ENCODE data around the gene CCR5. TPM values are rescaled to one million over a fixed set of nuclear protein-coding genes. Genes with fewer than 3 reads are reported as not detected.

CCR5 gene
- total RNA-seq, 4 donors from 2014 or later: 0.16 to 5.2 (median 0.78) TPM

DNA sequence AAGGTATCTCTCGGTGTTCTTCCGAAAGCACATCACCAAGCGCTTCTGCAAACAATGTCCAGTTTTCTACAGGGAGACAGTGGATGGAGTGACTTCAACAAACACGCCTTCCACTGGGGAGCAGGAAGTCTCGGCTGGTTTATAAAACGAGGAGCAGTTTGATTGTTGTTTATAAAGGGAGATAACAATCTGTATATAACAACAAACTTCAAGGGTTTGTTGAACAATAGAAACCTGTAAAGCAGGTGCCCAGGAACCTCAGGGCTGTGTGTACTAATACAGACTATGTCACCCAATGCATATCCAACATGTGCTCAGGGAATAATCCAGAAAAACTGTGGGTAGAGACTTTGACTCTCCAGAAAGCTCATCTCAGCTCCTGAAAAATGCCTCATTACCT lies 12.3 kb upstream of the CCR5 start:
- ATAC-seq (ENCODE audit: low FRiP score) (no peak), DNase-seq (ENCODE audit: low spot score) (no peak)
- TF ChIP-seq, protein P1, sequence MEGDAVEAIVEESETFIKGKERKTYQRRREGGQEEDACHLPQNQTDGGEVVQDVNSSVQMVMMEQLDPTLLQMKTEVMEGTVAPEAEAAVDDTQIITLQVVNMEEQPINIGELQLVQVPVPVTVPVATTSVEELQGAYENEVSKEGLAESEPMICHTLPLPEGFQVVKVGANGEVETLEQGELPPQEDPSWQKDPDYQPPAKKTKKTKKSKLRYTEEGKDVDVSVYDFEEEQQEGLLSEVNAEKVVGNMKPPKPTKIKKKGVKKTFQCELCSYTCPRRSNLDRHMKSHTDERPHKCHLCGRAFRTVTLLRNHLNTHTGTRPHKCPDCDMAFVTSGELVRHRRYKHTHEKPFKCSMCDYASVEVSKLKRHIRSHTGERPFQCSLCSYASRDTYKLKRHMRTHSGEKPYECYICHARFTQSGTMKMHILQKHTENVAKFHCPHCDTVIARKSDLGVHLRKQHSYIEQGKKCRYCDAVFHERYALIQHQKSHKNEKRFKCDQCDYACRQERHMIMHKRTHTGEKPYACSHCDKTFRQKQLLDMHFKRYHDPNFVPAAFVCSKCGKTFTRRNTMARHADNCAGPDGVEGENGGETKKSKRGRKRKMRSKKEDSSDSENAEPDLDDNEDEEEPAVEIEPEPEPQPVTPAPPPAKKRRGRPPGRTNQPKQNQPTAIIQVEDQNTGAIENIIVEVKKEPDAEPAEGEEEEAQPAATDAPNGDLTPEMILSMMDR (IDR thresholded peaks at IDR 0.05): no peak

DNA sequence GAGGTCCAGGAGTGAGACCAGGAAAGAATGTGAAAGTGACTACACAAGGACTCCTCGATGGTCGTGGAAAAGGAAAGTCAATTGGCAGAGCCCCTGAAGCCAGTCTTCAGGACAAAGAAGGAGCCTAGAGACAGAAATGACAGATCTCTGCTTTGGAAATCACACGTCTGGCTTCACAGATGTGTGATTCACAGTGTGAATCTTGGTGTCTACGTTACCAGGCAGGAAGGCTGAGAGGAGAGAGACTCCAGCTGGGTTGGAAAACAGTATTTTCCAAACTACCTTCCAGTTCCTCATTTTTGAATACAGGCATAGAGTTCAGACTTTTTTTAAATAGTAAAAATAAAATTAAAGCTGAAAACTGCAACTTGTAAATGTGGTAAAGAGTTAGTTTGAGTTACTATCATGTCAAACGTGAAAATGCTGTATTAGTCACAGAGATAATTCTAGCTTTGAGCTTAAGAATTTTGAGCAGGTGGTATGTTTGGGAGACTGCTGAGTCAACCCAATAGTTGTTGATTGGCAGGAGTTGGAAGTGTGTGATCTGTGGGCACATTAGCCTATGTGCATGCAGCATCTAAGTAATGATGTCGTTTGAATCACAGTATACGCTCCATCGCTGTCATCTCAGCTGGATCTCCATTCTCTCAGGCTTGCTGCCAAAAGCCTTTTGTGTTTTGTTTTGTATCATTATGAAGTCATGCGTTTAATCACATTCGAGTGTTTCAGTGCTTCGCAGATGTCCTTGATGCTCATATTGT lies 10.8 kb upstream of the CCR5 start:
- peak; percentile 57 for ATAC-seq (ENCODE audit: low FRiP score)
- TF ChIP-seq, protein P1 (IDR thresholded peaks at IDR 0.05): no peak
- no peak for DNase-seq (ENCODE audit: low spot score)

DNA sequence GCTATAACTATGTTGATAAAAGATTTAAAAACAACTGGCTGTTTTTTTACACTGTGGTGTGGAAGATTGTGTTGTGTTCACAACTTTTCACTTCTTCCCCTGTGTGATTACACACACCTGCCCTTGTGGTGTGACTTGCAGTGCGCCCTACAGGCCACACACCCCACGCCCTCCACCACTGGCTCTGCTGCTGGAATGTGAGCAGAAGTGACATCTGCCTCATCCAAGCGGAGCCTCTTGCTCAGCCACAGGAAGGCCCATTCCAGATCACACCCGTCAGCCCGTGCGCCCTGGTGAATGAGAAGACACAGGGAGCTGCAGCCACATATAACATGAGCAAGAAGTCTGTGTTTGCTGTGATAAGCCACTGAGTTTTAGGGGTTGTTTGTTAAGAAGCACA lies 9.8 kb upstream of the CCR5 start:
- DNase-seq (ENCODE audit: low spot score) (no peak), ATAC-seq (ENCODE audit: low FRiP score) (no peak)
- TF ChIP-seq, protein P1 (IDR thresholded peaks at IDR 0.05): no peak

DNA sequence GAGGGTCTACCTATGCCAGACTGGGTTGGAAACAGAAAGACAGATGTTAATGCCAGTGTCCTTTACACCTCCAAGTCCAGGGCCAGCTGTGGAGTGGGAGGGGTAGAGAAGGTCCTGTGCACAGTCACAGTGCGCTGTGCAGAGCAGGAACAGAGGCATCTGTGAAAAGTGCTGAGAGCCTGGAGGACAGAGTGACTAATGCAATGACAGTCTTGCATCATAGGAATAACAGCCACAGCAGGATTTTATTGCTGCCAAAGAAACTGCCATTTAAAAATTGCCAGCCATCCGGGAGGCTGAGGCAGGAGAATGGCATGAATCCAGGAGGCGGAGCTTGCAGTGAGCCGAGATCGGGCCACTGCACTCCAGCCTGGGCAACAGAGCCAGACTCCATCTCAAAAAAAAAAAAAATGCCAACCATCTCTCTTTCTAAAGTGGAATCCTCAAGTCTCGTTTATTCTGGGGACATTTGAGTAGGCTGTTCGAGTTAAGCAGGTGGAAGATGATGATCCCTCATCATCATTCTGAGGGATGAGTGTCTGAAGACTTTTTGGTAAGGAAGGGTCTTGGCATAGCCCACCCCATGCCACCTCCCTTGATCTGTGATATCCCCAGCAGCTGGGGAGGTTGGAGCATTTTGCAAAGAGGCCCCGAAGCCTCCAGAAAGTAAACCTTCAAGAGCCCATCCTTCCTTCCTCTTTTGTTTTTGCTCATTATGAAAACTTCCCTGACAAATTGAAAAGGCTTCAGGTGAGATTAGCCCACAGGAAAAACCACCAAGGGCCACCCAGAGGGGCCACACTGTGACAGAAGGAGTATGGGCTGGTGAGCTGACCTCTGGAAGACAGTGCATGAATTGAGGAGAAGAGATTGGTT lies 9.1 kb upstream of the CCR5 start:
- ATAC-seq (ENCODE audit: low FRiP score) (no peak), DNase-seq (ENCODE audit: low spot score) (no peak)
- TF ChIP-seq, protein P1 (IDR thresholded peaks at IDR 0.05): no peak

DNA sequence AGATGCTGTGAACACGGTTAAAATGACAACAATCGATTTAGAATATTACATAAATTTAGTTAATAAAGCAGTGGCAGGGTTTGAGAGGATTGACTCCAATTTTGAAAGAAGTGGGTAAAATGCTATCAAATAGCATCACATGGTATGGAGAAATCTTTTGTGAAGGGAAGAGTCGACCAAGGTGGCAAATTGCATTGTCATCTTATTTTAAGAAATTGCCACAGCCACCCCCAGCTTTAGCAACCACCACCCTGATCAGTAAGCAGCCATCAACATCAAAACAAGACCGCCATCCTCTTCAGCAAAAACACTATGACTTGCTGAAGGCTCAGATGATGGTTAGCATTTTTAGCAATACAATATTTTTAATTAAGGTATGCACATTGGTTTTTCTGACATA lies 5.7 kb upstream of the CCR5 start:
- DNase-seq (ENCODE audit: low spot score) (no peak), ATAC-seq (ENCODE audit: low FRiP score) (no peak)
- TF ChIP-seq, protein P1 (IDR thresholded peaks at IDR 0.05): no peak

DNA sequence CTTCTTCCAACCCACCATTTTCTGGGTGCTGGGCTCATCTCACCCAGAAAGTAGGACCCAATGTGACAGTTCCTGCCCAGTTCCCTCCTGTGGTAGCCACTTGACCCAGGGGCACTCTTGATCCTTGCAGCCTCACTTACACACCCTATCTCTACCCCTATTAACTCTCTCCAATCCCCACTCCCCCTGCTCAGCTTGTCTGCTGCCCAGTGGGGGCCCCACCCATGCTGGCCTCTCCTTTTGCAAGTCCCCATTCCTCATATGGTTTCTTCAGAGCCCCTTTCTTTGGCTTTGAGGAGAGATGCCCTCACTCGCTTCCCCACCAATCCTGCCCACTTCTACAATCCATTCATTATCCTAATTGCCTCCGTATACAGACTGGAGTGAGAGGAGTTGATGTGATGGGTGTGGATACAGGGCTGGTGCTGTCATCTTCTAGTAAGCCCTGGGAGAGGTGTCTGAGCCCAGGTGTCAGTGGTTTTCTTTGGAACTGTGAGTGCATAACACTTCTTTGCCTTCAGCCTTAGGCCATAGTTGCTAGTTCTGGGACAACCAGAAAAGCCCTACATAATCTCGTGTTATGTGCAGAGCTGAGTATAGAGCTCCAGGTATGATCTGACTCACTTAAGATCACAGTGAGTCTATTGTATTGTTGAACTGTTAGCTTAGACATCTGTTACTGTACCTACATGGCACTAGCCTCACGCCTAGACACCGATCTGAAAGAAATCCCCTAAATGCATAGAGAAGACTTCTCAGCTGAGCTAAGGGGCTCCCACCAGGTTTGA lies 4.8 kb upstream of the CCR5 start:
- ATAC-seq (ENCODE audit: low FRiP score): no peak
- TF ChIP-seq, protein P1 (IDR thresholded peaks at IDR 0.05): no peak
- no peak for DNase-seq (ENCODE audit: low spot score)
